HS-27A (cell line): ENCODE measurements around the gene SLPI.

Source experiments
- DNase-seq: peaks from one replicate; pipeline ENCODE4 v3.0.0-alpha.2; 2012; ENCODE audit warnings: low read depth, missing footprints

SLPI gene

GRCh38 chr20:45269754-45270270 lies 15.4 kb upstream of the SLPI start:
- no peak for DNase-seq

- no peak for DNase-seq
Measured at GRCh38 chr20:45269056-45269455, 14.7 kb upstream of the SLPI start.

DNA sequence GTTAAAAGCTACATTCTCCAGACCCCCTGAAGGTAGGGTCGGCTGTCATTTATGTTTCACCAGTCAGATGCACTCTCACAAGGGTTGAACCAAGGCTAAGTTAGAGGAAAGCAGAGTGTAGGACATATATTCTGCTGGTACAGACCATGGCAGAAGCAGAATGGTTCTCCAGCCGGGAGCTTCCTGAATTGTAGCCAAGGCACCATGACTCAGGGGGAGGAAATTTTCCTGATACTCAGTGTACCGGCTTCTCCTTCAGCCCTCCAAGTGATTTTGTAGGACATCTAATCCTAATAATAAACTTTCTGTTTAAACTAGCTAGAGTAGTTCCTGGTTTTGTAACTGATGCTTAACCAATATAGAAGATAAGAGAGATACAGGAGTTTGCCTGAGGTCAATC lies 14.2 kb upstream of the SLPI start:
- DNase-seq: no peak

DNA sequence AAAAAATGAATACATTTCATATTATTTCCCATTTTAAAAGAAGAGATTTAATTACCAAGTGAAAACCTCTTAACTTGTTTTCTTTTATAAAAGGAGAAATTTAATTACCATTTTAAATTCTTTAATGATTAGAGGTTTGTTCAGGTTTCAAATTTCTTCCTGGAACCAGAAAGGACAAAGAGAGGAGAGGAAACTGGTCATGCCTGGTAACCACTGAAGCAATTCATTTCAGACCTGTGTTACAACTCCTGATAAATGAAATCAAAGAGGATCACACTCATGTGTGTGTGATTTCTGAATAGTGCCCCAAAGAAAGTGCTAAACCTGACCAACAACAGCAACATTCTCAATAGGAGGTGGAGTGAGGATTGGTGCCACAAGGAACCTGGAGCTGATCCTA lies 12.6 kb upstream of the SLPI start:
- no peak for DNase-seq

- DNase-seq: no peak
Measured at GRCh38 chr20:45263556-45264266, 9.3 kb upstream of the SLPI start.

GRCh38 chr20:45258664-45259063 lies 4.3 kb upstream of the SLPI start:
- DNase-seq: no peak

GRCh38 chr20:45258259-45258658 lies 3.9 kb upstream of the SLPI start:
- no peak for DNase-seq

DNA sequence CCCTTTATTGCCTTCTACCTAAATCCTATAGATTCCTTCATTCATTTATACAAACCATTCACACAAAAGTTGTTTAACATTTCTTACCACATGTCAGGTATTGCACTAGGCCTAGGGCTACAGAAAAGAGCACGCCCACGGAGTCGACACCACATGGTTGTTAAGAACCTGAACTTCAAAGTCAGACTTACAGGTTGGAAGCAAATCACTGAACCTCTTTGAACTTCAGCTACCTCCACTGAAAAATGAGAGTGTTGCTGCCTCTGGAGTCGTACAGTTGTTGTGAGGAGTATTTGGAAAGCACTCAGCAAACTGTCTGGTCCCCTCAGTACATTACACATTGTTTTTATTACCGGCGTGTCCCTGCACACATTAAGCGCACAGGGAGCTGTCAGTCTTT lies 3.3 kb upstream of the SLPI start:
- no peak for DNase-seq

DNA sequence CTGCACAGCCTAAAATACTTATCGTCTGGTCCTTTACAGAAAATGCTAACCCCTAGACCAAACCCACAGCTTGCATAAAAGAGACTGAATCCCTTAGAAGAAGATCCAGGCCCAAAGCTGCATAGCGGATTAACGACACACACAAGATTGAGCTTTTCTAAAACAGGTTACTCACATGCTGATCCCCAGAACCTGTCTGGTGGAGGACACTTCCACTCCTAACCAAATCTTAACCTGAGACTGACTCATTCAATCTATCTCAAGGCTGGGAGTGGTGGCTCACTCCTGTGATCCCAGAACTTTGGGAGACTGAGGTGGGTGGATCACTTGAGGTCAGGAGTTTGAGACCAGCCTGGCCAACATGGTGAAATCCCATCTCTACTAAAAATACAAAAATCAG lies 2.8 kb upstream of the SLPI start:
- DNase-seq: no peak

DNA sequence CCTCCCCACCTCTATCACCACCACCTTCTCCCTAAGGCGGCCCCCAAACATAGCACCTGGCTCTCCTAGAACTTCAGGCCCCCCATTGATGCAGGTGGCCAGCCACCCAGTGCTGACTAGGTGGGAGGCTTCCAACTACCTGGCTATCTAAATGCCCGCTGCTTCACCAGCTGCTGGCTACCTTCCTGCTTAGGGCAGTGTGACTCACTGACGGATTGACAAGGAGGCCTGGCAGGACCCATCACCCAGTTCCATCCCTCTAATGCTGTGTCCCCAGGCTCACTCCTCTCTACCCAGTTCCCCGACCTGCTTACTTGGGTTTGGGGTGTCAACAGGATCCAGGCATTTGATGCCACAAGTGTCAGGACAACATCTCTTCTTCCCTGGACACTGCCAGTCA lies 1.1 kb downstream of the SLPI start:
- DNase-seq: no peak

DNA sequence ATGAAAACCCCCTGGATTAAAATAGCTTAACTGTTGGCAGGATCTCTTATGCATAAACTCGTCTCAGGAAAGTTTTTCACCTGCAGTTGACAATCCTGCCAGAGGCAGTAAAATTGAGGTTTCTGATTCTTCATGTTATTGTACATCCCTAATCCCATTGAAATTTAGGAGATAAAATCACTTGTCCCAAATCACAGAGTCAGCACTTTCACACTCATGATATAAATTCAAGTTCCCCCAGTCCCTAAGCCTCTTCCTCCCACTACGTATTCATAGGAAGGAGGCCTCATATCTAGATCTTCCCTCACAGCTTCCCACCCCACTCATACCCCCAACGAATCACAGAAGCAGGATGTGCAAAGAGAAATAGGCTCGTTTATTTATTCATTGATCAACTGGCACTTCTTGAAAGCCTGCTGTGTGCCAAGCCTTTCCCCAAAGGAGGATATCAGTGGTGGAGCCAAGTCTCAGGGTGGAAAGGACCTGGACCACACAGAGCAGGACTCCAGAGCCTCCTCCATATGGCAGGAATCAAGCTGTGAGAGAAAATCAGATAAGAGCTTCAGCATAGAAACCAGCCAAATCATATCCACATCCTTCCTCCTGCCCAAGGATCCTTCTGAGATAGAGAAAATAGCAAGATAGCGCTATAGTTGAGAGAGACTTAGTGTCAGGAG lies 2.3 kb downstream of the SLPI start:
- no peak for DNase-seq

- DNase-seq: no peak
Measured at GRCh38 chr20:45248609-45249008, 5.8 kb downstream of the SLPI start.

DNA sequence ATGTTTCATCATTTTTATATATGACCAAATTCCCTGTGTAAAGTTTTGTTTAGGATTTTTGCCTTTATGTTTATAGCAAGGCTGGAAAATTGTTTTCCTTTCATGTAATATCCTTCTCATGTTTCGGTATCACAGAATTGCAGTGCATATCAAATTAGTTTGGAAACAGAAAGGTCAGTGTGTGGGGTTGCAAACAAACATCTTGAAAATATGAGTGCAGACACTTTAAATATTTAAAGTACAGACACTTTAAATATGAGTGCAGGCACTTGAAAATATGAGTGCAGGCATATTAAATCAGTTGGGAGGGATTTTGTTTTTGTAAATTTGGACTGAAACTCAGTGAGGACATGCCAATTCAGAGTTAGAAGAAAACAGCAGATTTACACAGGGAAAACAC lies 6.5 kb downstream of the SLPI start:
- no peak for DNase-seq

DNA sequence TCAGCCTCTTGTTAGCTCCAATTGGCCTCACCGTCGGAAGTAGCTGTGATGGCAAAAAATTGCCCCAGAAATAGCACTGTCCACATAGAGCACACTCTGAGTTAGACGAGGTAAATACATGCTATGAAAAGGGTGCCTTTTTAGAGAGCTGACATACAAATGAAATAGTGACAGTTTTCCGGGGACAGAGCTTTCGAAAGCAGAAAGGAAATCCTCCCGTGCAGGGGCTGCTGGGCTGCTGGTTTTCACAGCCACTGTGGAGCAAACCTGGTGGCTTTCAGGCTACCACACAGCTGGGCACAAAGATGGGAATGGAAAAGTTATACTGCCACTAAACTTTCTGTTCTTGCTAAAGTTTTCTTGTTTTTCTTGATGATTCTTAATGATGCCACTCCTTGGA lies 8.3 kb downstream of the SLPI start:
- no peak for DNase-seq

- DNase-seq: no peak
Measured at GRCh38 chr20:45238139-45238538, 16.2 kb downstream of the SLPI start.

DNA sequence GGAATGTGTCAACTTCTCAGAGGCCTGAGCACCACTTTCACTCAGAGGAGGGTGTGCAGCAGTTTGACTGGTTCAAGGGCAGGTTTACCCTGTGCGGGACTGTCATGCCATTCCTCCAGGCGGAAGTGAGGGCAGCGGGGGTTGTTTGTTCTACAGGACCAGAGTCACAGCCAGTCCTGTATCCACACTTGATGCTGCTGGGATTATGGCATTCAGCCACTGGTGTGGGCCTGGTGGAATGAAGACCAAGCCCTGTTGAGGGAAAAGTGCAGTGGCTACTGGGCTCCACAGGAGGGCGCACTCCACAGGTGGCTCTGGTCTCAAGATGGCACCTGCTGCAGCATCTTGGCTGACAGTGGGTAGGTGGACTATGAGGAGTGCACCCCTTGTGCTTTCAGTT lies 18.4 kb downstream of the SLPI start:
- no peak for DNase-seq

- no peak for DNase-seq
Measured at GRCh38 chr20:45230631-45231030, 23.7 kb downstream of the SLPI start.

DNA sequence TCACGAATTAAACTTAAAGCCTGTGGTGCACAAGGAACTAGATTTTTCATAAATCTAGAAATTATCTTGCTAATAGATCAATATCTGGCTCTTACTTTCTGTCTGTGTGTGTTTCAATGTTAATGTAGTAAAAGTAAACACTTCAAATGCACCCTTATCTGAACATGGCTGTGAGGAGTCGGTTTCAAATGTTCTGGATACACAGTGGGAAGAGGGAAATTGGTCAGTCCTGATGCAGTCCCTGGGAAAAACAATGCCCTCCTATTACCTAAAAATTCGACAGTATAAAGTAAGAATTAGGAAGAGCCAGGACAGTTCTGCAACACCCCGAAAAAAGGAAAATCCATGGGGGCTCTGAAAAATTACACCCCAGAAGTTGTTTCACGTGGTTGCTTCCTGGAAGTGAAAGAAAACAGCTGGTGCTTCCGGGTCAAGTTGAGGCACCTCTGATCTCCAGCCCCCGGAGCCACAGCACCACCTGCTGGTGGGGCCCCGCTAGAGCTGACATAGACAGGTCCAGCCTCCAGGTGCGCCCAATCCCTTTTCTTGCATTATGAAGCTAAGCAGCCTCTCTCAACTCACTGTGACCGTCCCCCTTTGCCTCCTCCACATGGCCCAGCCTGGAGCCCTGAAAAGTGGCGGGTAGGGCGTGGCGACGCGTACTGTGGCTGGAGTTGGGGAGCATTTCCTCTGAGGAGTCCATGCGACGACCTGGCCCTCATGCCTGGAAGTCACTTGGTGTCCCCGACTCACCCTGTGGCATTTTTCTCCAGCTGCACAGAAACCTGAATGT lies 24.9 kb downstream of the SLPI start:
- DNase-seq: peak; percentile 24

- DNase-seq: no peak
Measured at GRCh38 chr20:45226287-45226686, 28.1 kb downstream of the SLPI start.

GRCh38 chr20:45223136-45223535 lies 31.2 kb downstream of the SLPI start:
- no peak for DNase-seq

DNA sequence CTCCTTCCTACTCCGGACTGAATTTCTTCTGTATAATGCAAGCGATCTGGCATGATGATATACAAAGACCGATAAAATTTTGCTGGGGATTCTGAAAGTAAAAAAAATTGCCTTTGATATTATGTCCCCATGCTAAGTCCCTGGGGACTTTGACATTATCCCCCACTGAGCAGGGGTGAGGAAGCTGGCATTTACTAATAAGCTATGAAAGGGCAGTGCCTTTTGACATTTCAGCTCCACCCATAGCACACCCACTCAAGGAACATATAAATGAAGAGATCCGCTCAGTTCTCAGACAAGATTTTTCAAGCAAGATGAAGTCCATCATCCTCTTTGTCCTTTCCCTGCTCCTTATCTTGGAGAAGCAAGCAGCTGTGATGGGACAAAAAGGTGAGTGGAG lies 33.3 kb downstream of the SLPI start, which contains the start of gene SEMG2:
TSS of gene SEMG2 (plus strand) at position 298 of the 400 bp plus-strand sequence. CDS start at position 315, 17 bp downstream.
- DNase-seq: no peak

DNA sequence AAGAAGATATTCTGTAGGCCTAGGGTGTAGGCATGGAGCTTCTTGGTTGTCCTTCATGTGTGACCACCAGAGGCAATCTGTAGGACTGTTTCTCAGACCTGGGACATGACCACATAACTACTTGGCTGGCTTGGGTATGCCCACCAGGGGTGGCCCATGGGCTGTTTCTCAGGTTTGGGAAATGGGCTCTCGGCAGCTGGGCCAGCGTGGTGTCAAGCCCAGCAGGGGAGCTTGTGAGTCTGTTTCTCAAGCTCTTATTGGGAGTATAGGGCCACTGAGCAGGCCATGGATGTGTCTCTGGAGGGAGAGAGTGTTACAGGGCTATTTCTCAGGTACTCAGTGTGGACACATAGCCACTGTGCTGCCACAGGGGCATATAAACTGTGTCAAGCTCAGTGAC lies 35.7 kb downstream of the SLPI start:
- DNase-seq: no peak

DNA sequence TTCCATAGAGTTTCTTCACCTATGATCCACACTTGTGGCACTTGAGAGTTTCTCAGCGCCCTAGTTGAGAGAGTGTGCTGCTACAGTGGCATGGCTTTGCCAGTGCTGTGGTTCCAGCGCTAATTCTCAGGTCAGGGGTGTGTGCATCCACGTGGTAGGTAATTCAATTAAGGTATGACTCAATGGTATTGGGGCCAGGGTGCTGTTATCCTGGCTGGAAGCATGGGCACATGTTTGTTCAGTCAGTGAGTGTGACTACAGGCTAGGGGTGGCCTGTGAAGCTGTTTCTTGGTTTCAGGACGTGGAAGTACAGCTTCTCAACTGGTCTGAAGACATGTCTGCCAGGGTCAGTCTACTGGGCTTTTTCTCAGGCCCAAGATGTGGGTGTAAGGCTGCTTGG lies 36.2 kb downstream of the SLPI start:
- no peak for DNase-seq
